ENCODE results near the gene CFAP119.

The CFAP119 gene

GRCh38 chr16:30805056-30805369 lies 43.2 kb upstream of the CFAP119 start:
- no peak for TF ChIP-seq CTCF (IDR thresholded peaks at IDR 0.05; ENCODE audit: poor library complexity, severe bottlenecking)
- peak overlapping the region; percentile 64 for H3K4me3 ChIP-seq (ENCODE audit: severe bottlenecking)
- no peaks in the 10 kb centered on the region for H3K9me3 ChIP-seq (ENCODE audit: severe bottlenecking)
- H3K27me3 ChIP-seq (ENCODE audit: insufficient read depth, poor library complexity, severe bottlenecking): no peaks in the 10 kb centered on the region
- DNase-seq (ENCODE audit: low spot score): no peak
- peak overlapping the region; percentile 55 for H3K27ac ChIP-seq (ENCODE audit: poor library complexity, severe bottlenecking)
- H3K4me1 ChIP-seq (ENCODE audit: insufficient read depth, poor library complexity, severe bottlenecking): no peaks in the 10 kb centered on the region
- H3K36me3 ChIP-seq (ENCODE audit: low read depth): no peaks in the 10 kb centered on the region
- no peak for ATAC-seq (ENCODE audit: low read depth)

- DNase-seq (ENCODE audit: low spot score) (no peak), ATAC-seq (ENCODE audit: low read depth) (no peak)
- Histone ChIP-seq H3K27ac (ENCODE audit: poor library complexity, severe bottlenecking) (no peak overlapping the region), H3K36me3 (ENCODE audit: low read depth) (no peaks in the 10 kb centered on the region), H3K4me1 (ENCODE audit: insufficient read depth, poor library complexity, severe bottlenecking) (no peaks in the 10 kb centered on the region), H3K9me3 (ENCODE audit: severe bottlenecking) (no peaks in the 10 kb centered on the region), H3K27me3 (ENCODE audit: insufficient read depth, poor library complexity, severe bottlenecking) (no peaks in the 10 kb centered on the region), H3K4me3 (ENCODE audit: severe bottlenecking) (no peak overlapping the region)
- TF ChIP-seq CTCF (IDR thresholded peaks at IDR 0.05; ENCODE audit: poor library complexity, severe bottlenecking): no peak
These were observed 41.1 kb upstream of the CFAP119 start for GRCh38 chr16:30802936-30803335.

- H3K27ac ChIP-seq (ENCODE audit: poor library complexity, severe bottlenecking): no peak overlapping the region
- DNase-seq (ENCODE audit: low spot score) (no peak), ATAC-seq (ENCODE audit: low read depth) (peak; percentile 69)
- TF ChIP-seq CTCF (IDR thresholded peaks at IDR 0.05; ENCODE audit: poor library complexity, severe bottlenecking): peak; percentile 12
- no peaks in the 10 kb centered on the region for H3K36me3 ChIP-seq (ENCODE audit: low read depth)
- no peaks in the 10 kb centered on the region for H3K27me3 ChIP-seq (ENCODE audit: insufficient read depth, poor library complexity, severe bottlenecking)
- no peaks in the 10 kb centered on the region for H3K9me3 ChIP-seq (ENCODE audit: severe bottlenecking)
- no peak overlapping the region for H3K4me3 ChIP-seq (ENCODE audit: severe bottlenecking)
- no peaks in the 10 kb centered on the region for H3K4me1 ChIP-seq (ENCODE audit: insufficient read depth, poor library complexity, severe bottlenecking)
These were observed 35.9 kb upstream of the CFAP119 start for GRCh38 chr16:30797670-30798309.

GRCh38 chr16:30794634-30795033 lies 32.8 kb upstream of the CFAP119 start:
- Histone ChIP-seq H3K27ac (ENCODE audit: poor library complexity, severe bottlenecking) (no peak overlapping the region), H3K27me3 (ENCODE audit: insufficient read depth, poor library complexity, severe bottlenecking) (no peaks in the 10 kb centered on the region), H3K4me3 (ENCODE audit: severe bottlenecking) (no peak overlapping the region), H3K36me3 (ENCODE audit: low read depth) (no peaks in the 10 kb centered on the region), H3K4me1 (ENCODE audit: insufficient read depth, poor library complexity, severe bottlenecking) (no peaks in the 10 kb centered on the region), H3K9me3 (ENCODE audit: severe bottlenecking) (no peaks in the 10 kb centered on the region)
- DNase-seq (ENCODE audit: low spot score) (no peak), ATAC-seq (ENCODE audit: low read depth) (no peak)
- TF ChIP-seq CTCF (IDR thresholded peaks at IDR 0.05; ENCODE audit: poor library complexity, severe bottlenecking): no peak

GRCh38 chr16:30793508-30794069 lies 31.7 kb upstream of the CFAP119 start:
- no peak overlapping the region for H3K27ac ChIP-seq (ENCODE audit: poor library complexity, severe bottlenecking)
- ATAC-seq (ENCODE audit: low read depth) (no peak), DNase-seq (ENCODE audit: low spot score) (peak; percentile 60)
- H3K36me3 ChIP-seq (ENCODE audit: low read depth): no peaks in the 10 kb centered on the region
- no peak for TF ChIP-seq CTCF (IDR thresholded peaks at IDR 0.05; ENCODE audit: poor library complexity, severe bottlenecking)
- H3K9me3 ChIP-seq (ENCODE audit: severe bottlenecking): no peaks in the 10 kb centered on the region
- H3K27me3 ChIP-seq (ENCODE audit: insufficient read depth, poor library complexity, severe bottlenecking): no peaks in the 10 kb centered on the region
- H3K4me3 ChIP-seq (ENCODE audit: severe bottlenecking): no peak overlapping the region
- H3K4me1 ChIP-seq (ENCODE audit: insufficient read depth, poor library complexity, severe bottlenecking): no peaks in the 10 kb centered on the region
